ENCODE data around the gene CLEC10A. TPM values are rescaled to one million over a fixed set of nuclear protein-coding genes. Genes with fewer than 3 reads are reported as not detected.
"Not testable (repeated sequence)": the region's sequence is repeated elsewhere in the genome, so short reads cannot be mapped to it uniquely, and the experiment has no call there.

Gene CLEC10A
- total RNA-seq, 2 donors from 2014 or later, result 0.55 to 5.7 TPM

DNA sequence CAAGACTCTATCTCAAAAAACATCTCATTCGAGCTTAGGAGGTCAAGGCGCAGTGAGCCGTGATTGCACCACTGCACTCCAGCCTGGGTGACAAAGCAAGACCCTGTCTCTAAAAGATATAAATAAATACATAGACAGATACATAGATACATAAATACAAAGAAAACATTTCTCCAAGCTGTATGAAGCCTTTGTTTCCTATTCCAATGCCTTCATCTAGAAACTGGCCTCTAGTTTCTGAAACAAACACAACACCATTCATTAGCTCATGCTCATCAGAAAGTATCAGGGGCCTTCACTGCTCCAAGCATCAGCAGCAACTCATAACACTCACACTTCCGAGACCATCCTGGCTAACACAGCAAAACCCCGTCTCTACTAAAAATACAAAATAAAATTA, 44.9 kb upstream of the CLEC10A start:
- intact Hi-C loops (cut with DNase I), result no loop called here
- no peak overlapping the region for H3K4me3 ChIP-seq
- TF ChIP-seq POLR2AphosphoS5 (IDR thresholded peaks at IDR 0.05) (no peak), POLR2A (IDR thresholded peaks at IDR 0.05) (no peak)
- TF ChIP-seq, protein P1, sequence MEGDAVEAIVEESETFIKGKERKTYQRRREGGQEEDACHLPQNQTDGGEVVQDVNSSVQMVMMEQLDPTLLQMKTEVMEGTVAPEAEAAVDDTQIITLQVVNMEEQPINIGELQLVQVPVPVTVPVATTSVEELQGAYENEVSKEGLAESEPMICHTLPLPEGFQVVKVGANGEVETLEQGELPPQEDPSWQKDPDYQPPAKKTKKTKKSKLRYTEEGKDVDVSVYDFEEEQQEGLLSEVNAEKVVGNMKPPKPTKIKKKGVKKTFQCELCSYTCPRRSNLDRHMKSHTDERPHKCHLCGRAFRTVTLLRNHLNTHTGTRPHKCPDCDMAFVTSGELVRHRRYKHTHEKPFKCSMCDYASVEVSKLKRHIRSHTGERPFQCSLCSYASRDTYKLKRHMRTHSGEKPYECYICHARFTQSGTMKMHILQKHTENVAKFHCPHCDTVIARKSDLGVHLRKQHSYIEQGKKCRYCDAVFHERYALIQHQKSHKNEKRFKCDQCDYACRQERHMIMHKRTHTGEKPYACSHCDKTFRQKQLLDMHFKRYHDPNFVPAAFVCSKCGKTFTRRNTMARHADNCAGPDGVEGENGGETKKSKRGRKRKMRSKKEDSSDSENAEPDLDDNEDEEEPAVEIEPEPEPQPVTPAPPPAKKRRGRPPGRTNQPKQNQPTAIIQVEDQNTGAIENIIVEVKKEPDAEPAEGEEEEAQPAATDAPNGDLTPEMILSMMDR (IDR thresholded peaks at IDR 0.05), result no peak
- H3K27me3 ChIP-seq (replicated peaks; ENCODE audit: insufficient read depth), result no peaks in the 10 kb centered on the region
- DNase-seq (ENCODE audit: low spot score), result no peak
- no peaks in the 10 kb centered on the region for H3K4me1 ChIP-seq (replicated peaks)
- no peak overlapping the region for H3K27ac ChIP-seq
- 93% methylated on average over 5 of the region's 5 CpGs for WGBS
- H3K9me3 ChIP-seq, result no peaks in the 10 kb centered on the region
- H3K36me3 ChIP-seq, result no peaks in the 10 kb centered on the region

DNA sequence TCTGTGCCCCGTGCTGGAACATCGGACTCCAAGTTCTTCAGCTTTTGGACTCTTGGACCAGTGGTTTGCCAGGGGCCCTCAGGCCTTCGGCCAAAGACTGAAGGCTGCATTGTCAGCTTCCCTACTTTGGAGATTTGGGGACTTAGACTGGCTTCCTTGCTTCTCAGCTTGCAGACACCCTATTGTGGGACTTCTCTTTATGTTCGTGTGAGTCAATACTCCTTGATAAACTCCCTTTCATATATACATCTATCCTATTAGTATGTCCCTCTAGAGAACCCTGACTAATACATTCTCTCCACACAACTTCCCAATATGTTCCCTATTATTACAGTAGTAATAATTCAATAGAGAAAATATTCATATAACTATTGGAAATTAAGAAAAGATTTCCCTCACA, 43.8 kb upstream of the CLEC10A start:
- H3K9me3 ChIP-seq, result no peaks in the 10 kb centered on the region
- no peaks in the 10 kb centered on the region for H3K27me3 ChIP-seq (replicated peaks; ENCODE audit: insufficient read depth)
- intact Hi-C loops (cut with DNase I), result no loop called here
- TF ChIP-seq POLR2A (IDR thresholded peaks at IDR 0.05), result no peak
- no peak for TF ChIP-seq POLR2AphosphoS5 (IDR thresholded peaks at IDR 0.05)
- TF ChIP-seq, protein P1 (IDR thresholded peaks at IDR 0.05), result no peak
- DNase-seq (ENCODE audit: low spot score), result no peak
- WGBS, result 92% methylated on average over 4 of the region's 4 CpGs
- H3K27ac ChIP-seq, result no peak overlapping the region
- H3K4me1 ChIP-seq (replicated peaks), result no peaks in the 10 kb centered on the region
- H3K4me3 ChIP-seq, result no peak overlapping the region
- no peaks in the 10 kb centered on the region for H3K36me3 ChIP-seq

DNA sequence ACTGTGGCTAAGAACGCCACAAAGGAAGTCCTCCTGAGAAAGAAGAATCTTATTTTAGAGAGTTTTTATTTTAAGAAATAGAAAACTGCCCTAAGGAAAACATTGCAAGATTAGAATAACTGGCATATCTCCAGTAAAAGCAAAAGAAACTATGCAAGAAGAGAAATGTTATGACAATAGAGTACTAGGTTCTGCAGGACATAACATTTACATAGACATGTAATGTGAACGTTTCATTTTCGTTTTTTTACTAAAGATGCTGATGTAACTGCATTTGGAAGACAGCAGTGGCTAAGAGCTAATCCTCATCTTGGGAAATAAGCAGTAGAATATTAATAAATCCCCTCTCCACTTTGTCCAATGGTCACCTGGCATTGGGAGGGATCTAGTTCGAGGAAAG, 42.3 kb upstream of the CLEC10A start:
- H3K9me3 ChIP-seq, result no peaks in the 10 kb centered on the region
- no peak for TF ChIP-seq POLR2AphosphoS5 (IDR thresholded peaks at IDR 0.05)
- TF ChIP-seq, protein P1 (IDR thresholded peaks at IDR 0.05), result no peak
- TF ChIP-seq POLR2A (IDR thresholded peaks at IDR 0.05), result no peak
- no peak overlapping the region for H3K4me3 ChIP-seq
- H3K36me3 ChIP-seq, result no peaks in the 10 kb centered on the region
- H3K27ac ChIP-seq, result no peak overlapping the region
- DNase-seq (ENCODE audit: low spot score), result no peak
- H3K27me3 ChIP-seq (replicated peaks; ENCODE audit: insufficient read depth), result no peaks in the 10 kb centered on the region
- WGBS, result 25% methylated on average over 4 of the region's 4 CpGs
- intact Hi-C loops (cut with DNase I), result no loop called here
- no peaks in the 10 kb centered on the region for H3K4me1 ChIP-seq (replicated peaks)

- H3K4me1 ChIP-seq (replicated peaks); H3K27ac ChIP-seq; DNase-seq (ENCODE audit: low spot score); H3K9me3 ChIP-seq; H3K27me3 ChIP-seq (replicated peaks; ENCODE audit: insufficient read depth); intact Hi-C loops (cut with DNase I); H3K36me3 ChIP-seq; H3K4me3 ChIP-seq: not testable (repeated sequence)
- WGBS, result 85% methylated on average over 12 of the region's 12 CpGs
Observed at GRCh38 chr17:7120635-7121034, 40.6 kb upstream of the CLEC10A start.

- Histone ChIP-seq H3K36me3 (no peaks in the 10 kb centered on the region), H3K9me3 (no peaks in the 10 kb centered on the region), H3K27ac (no peak overlapping the region), H3K4me1 (replicated peaks) (no peaks in the 10 kb centered on the region), H3K4me3 (no peak overlapping the region), H3K27me3 (replicated peaks; ENCODE audit: insufficient read depth) (no peaks in the 10 kb centered on the region)
- WGBS, result 58% methylated on average over 2 of the region's 2 CpGs
- DNase-seq (ENCODE audit: low spot score), result no peak
- TF ChIP-seq, protein P1 (IDR thresholded peaks at IDR 0.05), result no peak
- TF ChIP-seq POLR2A (IDR thresholded peaks at IDR 0.05) (no peak), POLR2AphosphoS5 (IDR thresholded peaks at IDR 0.05) (no peak)
- intact Hi-C loops (cut with DNase I), result no loop called here
Observed at GRCh38 chr17:7120123-7120522, 40.1 kb upstream of the CLEC10A start.
